ENCODE results near the gene RPS6KC1.

RPS6KC1 gene

DNA sequence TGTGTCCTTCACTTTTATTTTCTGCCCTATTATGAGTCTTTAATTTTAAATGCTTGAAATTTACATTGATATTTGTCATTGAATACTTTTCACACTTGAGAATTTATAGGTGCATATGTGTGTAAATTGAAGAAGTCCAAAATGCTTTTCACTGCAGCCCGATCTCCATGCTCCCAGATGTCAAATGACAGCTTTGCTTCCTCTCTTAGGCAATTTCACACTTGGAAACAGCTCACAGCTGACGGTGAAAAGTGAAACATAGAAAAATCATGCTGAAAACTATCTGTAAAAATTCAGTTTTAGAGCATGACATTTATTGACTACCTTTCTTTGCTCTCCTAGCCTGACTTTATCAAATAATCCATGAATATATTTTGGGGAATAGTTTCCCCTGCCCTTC, 196.0 kb downstream of the RPS6KC1 start:
- DNase-seq, result no peak

DNA sequence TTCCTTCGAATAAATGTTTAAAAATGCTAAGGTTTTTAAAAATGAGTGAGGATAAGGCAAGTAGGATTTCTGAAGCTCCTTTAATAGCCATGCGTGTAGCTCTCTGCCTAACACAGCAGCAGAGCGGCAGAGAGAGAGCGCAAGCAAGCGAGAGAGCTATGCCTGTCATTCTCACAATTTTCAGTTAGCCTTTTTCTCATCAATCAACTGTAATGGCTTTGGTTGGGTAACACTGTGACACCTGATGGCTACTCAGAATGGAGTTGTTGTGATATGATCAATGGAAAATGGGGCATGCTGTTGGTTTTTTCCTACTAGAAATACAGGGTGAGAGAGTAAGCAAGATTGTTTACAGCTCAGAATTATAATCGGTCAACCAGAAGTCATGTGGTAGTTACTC, 198.4 kb downstream of the RPS6KC1 start:
- DNase-seq, result no peak

DNA sequence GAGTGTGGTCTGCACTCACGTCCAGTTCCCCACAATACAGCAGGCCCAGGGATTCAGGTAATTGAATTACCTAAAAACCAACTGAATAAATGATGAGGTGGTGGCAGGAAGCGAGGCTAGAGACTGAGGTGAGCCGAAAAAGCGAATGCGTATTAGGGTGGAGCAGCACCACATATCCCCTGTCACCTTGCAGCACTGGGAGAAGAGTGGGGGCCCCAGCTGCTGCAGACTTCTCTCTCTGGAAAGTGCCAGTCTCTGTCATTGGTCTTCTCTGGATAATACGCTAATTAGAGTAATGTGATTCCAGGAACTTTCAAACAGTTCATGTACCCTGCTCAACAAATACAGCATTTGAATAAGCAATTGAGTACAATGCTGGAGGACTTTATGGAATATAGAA, 199.0 kb downstream of the RPS6KC1 start:
- DNase-seq, result peak; percentile 50

DNA sequence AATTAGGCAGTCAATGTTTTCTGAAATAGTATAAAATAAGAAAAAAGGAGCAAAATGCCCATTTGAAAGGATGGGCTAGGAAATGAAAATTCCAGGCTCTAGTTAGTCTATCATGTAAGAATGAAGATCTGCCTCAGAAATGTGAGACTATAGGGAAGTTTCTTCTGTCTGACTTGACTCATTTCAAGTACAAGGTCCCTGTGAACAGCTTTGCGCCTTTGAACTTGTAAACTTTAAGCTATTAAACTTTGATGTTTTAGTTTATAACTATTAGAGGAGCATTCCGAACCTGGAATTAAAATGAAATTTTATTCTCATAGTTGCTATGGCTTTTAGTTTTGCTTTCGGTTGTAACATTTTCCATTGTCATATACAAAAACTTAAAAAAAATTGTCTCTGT, 199.4 kb downstream of the RPS6KC1 start:
- no peak for DNase-seq

DNA sequence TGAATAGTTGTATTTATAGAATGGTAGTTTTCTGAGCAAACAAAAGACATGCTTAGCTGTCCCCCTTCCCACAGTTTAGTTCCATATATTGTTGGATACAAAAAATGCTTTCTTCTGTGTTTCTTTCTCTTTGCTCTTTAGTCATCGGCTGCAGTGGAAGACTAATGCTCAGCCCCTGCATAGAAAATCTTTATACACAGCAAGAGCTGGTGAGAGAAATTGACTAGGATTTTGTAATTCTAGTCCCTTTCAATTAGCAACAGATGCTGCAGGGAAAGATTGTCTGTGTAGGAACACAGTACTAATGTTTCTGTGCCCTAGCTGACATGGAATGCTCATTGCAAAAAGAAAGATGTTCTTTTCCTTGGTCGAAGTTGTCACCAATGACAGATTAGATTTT, 200.9 kb downstream of the RPS6KC1 start:
- no peak for DNase-seq

DNA sequence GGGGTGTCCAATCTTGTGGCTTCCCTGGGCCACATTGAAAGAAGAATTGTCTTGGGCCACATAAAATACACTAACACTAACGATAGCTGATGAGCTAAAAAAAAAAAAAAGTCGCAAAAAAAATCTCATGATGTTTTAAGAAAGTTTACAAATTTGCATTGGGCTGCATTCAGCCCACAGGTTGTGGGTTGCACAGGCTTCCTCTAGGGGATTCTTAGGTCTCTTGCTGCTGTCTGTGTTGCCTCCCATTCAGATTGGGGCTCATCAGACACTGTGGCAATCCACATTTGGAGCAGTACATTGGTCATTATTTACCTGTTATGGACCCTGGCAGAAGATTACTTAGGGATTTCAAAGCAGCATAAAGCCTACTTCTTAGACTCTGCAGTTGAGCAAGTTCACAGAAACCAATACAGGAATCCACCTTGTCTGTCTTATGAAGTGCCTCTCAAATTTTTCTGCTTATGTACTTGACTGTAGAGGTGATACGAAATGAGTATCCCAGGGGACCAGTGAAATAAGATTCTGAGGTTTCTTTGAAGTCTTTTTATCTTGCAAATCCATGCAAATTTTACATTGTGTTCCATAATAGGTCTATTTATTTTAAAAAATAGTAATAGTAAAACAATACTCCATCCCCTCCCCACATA, 205.5 kb downstream of the RPS6KC1 start:
- DNase-seq, result peak; percentile 2

DNA sequence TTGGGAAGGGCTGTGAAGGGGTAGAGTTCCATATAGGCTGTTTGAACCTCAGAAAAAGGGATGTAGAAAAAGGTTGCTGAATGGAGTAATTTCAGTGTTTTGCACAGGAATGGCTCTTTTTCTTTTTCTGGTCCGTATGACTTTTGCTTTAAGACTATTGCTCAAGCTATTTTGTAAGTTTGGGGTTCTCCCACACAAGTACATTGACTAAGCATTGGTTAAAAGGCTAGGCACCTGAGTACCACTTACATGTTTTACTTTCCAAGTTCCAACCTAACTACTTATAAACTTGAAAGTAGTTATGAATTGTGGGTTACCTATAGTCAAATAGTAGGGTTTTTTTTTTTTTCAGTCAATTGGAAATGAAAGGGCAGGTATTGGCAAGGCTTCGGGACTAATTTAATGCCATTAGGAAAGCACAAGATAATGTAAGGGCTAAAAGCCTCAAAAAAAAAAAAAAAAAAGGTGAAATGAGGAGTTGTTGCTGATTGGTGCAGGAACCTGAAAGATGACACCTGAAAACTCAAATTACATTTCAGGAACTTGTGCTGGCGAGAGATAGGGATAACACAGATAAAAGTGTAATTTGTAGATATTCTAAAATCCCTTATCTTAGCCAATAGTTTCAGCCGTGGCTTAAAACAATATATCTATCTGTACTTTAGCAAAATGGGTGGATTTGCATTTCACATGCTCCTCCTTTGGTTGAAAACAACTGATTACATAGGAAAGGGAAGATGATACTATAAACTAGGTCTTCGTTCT, 209.5 kb downstream of the RPS6KC1 start:
- DNase-seq, result no peak

DNA sequence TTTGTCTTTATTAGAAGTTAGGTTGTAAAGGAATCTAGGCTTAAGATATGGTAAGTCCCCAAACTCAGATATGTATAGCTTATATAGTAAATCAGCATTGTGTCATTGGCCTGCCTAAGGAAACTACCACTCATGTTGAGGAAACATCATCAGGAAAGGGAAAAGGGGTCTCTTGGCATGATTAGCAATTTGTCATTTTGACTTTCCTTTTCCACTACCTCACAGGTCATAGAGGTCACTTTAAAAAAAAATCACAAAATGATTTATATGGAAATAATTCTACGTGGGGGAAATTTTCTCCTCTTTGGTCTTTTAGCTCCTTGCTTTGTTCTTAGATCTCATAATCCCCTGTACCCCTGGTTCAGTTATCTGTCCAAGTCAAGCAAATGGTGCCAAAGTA, 213.5 kb downstream of the RPS6KC1 start:
- no peak for DNase-seq

DNA sequence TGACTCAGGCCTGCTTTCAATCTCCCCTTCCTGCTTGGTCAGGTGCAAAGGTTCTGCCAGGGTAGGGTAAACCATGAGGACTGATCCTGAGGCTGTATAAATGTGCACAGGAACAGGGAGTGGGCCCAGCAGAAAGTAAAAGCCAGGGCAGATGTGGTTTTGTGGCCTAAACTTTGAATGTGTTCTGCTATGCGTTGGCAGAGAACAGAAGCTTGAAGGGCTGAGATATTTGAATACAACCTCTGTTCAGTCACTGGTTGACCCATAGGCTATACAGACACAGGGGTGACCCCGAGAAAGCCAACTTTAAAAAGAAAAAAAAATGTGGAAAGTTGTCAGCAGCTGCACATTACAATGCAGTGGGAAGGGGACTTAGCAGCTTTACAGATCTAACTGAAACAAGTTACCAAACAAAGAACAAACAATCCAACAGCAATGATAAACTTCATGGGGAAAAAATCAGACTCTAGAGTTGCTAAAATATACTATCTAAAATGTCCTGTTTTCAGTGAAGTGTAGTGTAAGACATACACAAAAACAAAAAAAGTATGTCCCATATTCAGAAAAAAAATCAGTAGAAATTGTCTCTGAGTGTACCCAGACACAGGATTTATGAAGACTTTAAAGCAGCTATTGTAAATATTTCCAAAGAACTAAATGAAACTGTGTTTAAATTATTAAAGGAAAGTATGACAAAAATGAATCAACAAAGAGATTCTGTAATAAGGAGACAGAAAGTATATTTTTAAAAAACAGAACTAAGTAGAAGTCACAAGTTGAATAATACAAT, 216.1 kb downstream of the RPS6KC1 start:
- no peak for DNase-seq

DNA sequence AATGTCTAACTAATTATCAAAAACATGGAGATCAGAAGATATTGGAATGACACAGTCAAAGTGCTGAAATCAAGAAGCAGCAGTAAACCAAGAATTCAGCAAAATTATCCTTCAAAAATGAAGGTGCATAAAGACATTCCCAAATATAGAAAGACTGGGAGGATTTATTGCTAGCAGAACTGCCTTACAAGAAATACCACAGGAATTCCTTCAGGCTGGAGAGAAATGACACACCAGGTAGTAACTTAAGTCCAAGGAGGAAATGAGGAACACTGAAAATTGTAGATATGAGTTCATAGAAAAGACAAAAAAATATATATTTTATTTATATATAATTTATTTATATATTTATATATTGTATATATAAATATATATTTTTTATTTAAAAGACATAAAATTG, 217.2 kb downstream of the RPS6KC1 start:
- no peak for DNase-seq

DNA sequence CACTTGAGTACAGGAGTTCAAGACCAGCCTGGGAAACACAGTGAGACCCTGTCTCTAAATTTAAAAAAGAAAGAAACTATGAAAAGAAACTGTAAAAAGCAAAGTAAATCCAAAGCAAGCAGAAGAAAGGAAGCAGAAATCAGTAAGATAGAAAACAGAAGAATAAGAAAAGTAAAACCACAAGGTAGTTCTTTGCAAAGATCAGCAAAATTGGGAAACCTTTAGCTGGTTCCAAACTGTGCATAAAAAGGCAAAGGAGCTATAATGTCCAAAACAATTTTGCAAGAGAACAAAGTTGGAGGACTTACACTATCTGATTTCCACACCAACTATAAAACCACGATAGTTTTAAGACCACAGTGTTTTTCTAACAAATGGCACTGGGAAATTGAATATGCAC, 218.8 kb downstream of the RPS6KC1 start:
- DNase-seq, result no peak

DNA sequence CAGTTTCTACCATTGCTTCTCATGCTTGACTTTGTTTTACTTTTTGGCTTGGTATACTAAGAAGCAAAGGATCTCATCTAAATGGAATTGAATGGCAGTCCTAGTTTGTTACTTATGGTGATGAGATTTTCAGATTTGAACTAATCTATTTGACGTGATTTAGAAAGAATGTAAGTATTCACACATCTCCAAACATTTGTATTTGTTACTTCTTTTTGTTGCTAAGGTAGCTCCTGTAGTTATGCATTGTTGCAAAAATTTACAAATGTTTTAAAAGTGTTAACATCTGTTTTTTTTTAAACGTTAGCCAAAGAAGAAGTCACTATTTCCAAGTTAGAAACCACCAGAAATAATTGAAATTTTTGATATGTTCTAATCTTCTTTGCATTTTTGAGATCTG, 222.5 kb downstream of the RPS6KC1 start:
- no peak for DNase-seq

DNA sequence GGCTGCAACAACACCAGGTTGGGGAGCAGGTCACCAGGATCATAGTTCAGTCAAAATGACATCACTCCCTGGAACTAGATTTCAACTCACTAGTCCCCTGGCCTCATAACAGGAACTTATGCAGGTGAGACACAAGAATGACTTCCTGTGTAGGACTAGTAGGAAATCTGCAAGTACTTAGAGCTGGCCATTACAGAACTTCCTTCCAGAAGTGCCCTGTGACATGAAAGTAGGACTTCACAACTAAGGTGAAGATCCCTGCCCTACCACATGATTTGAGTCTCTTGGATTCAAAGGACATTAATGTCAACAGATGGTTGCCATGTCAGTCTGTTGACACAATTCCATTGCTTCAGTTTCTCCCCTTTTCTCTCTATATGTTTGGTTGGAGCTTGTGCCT, 223.1 kb downstream of the RPS6KC1 start:
- no peak for DNase-seq

DNA sequence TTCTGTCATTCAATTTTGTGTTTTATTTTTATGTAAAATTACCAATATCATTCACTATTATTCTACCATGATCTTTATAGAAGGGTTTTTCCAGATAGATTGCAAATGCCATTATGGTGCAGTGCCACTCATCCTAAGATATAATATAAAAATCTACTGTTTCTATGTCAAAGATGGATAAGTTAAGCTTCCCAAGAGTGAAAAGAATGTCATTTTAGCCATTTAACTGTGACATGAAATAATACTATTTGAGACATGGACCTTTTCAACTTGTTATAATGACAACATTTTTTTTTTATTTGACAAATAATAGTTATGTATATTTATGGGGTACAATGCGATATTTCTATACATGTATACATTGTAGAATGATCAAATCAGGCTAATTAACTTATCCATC, 224.3 kb downstream of the RPS6KC1 start:
- DNase-seq, result no peak

DNA sequence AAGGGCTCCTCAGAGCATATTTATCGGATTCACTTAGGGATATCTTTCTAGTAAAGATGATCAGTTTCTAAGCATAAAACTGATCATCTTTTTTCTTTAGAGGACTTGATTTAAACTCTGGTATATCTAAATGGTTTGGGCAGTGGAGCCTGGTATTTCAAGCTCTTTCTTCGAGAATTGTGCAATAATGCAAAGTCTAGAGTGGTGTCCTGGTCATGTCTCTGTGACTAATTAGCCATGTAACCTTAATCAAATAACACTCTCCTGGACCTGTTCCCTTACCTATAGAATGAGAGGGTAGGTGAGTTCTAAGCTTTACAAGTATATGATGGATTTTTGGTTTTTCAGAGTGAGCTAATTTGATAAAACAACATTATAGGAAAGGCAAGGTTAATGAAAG, 225.2 kb downstream of the RPS6KC1 start:
- no peak for DNase-seq

DNA sequence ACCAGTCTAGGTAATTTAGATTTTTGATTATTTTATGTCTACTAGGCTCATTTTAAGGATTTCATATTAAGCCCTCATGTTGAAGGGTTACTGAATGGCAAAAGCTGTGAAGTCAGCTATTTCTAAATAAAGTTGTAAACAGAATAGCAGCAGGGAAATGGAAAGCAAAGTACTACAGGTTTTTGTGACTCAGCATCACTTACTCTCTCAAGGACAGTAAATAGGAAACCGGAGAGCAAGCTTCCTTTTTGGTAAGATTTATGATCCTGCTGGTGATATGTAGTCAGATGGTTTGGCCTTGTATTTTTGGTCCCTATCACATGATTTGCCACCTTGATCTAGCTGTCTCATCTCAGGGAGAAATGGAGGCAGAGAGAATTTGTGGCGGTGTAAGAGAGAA, 226.0 kb downstream of the RPS6KC1 start:
- no peak for DNase-seq

DNA sequence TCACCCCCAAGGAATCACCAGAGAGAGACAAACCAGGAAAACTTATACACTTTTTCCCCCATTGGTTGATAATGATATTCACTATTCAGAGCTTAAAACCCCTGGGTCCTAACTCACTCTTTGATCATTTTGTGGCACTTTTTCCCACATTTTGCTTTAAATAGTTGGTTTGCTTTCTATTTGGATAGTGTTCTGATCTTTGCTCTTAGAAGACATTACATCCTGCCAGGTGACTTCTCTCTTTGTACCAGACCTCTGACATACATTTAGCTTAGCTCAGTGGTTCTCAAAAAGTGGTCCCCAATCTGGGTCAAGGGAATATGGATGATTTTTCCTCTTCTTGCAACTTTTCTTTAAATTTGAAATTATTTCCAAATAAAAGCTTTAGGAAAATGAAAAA, 228.4 kb downstream of the RPS6KC1 start:
- DNase-seq, result no peak

DNA sequence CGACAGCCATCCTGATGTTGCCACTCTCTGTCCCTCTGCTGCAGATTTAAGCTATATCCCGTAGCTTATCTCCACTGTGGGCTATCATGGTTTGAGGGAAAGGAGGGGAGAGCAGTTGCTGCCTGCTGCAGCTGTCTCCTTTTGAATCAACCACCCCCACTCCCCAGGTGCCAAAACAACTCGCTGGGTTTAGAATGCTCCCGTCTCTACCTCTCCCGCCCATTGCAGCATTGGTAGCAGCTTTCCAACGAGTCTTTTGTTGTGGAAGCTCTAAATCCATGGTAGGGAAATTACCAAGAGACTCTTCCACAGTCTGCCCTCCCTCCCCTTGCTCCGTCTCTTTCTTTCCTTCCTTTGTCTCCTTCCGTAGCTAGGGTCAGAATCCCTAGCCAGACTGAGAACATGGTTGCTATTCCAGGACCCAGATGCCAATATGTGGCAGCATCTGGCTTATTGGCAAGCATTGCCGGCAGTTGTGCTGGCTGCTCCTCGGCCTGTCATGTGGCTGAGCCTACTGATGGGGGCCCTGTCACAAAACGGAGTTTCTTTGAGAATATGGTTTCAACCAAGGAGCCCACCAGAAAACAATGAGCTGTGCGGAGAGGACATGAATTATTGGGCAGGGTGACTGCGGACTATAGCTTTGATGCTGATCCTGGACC, 230.7 kb downstream of the RPS6KC1 start:
- no peak for DNase-seq

DNA sequence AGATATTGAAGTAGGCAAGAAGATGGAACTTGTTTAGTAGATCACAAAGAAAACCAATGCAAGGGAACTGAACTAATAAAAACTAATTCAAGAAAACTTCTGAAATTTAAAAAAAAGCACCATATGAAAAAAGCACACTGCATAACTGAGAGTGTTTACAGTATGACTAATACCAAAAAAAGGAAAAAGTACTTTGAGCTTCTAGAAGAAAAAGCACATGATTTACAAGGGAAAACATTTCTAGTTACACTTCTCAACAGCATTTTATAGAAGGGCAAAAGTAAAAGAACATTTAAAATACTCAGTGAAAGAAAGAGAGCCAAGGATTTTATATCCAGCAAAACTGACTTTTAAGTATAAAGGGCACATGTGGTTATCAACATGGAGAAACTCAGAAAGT, 233.6 kb downstream of the RPS6KC1 start:
- no peak for DNase-seq

DNA sequence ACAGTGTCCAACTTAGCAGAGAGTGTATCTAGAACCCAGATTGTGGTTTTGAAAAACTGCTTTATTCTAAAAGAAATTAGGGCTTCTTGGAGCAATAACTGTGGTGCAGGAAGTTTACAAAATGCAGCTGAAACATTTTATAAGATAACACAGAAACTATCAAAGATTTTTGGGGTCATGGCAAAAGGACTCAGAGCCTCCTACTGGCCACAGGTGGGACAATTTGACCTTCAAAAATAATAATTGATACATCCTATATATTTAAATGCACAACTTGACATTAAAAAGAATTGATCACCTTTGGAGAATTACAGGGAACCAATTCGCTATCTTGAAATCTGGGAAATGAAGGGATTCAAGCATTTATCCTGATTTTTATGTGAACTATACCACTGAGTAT, 235.2 kb downstream of the RPS6KC1 start:
- no peak for DNase-seq

DNA sequence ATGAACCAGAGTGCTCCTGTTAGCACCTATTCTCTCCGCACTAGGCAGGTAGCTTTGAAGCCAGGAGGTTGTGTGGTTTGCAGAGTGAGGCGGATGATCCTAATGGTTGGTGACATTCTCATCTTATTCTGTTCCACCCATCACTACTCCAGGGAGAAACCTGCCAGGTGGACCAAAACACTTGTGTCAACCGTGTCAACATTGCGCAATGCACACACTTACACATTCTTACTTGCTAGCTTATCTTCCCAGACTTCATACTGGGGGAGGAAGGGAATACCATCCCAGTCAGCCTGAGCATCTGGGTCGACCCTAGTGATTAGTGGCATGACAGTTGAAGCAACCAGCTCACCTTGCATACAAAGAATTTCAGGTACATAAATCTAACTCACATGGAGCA, 236.9 kb downstream of the RPS6KC1 start:
- no peak for DNase-seq

DNA sequence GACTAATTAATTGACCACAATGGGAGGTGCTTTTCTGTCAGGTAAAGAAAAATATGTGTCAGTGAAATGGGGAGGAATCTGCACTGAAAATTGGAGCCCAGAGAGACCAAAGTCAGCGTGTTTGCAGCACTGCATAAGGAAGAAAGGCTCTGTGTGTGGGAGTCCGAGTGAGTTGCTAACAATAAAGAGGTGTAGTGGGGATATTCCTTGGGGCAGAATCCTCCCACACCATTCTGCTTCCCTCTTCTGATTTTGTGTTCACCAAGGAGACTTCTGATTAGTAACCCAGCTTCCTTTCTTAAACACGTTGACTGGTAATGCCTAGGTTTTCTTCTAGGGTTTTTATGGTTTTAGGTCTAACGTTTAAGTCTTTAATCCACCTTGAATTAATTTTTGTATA, 240.5 kb downstream of the RPS6KC1 start:
- DNase-seq, result no peak

DNA sequence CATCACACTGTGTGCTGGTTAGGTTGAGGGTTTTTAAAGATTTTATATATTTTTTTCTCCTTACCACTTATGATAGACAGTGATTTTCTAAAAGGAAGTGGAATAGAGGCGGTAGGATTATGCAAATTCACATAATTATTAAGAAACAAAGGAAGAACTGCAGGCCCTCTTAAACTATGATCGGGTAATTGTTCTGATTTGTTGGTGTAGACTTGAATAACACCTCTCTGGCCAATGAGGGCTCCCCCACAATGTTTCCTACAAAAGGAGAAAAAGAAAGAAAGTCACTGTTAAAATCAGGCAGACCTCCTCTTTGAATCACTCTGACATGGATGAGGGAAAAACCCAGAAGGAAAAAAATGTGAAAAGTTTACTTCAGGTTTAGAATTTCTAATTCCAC, 241.6 kb downstream of the RPS6KC1 start:
- no peak for DNase-seq

DNA sequence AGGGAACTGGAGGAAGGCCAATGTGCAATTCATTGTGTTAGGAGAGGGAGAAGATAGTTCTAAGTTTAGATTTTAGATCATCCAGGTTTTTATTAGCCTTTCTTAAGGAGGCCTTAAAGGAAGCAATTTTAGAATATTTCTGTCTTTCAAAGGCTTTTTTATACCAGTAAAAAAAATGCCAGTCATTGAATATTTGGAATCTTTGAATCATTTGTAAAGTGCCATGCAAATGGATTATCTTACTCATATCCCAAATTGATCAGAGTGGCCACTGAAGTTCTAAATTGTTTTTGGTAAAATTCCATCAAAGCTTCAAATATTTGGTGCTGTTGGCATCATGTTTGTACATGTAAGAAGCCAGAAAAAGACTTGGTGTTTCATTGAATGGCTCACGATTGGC, 244.8 kb downstream of the RPS6KC1 start:
- DNase-seq, result no peak
